ENCODE data around the gene PAM16.

- TF ChIP-seq CTCF (IDR thresholded peaks at IDR 0.05) (no peak), EP300 (IDR thresholded peaks at IDR 0.05; ENCODE audit: low read depth) (no peak), POLR2A (IDR thresholded peaks at IDR 0.05) (no peak)
Measured at GRCh38 chr16:4372578-4373355, 21.6 kb upstream of the PAM16 start.
